K562 (cell line): ENCODE measurements around the gene TMEM41B. TPM values are rescaled to one million over a fixed set of nuclear protein-coding genes. Genes with fewer than 3 reads are reported as not detected.
A peak's percentile ranks its signal among the peaks of the same experiment; 100 is the strongest.

ENCODE experiments used
- ATAC-seq: fragments of 200-7000 bp; cut with Tn5 transposase; 3 replicates; pipeline ENCODE4 v1.9.1; 2020; ENCODE audit warnings: moderate library complexity
- BruUV-seq: library from RNA; stranded (reverse); fragments of 400-500 nt; replicated peaks from 2 replicates; lab custom pipeline; 2021; lab: Mats Ljungman, UMichigan
- CTCF ChIA-PET: fragments of 300-600 bp; formaldehyde crosslinking; extraction: SDS; loops from one replicate; lab custom pipeline; 2021; ENCODE audit warnings: low intra/inter-chr PET ratio; lab: Yijun Ruan, JAX
- POLR2A ChIA-PET: fragments of 300-600, 350-650 bp; sonication (Branson Sonifier 250); formaldehyde crosslinking; extraction: SDS; loops from one replicate; lab custom pipeline; 2021; ENCODE audit warnings: antibody characterized with exemption, inconsistent platforms; lab: Yijun Ruan, JAX
- DNase-seq, 4 experiments: peaks; one replicate each; pipeline versions ENCODE4 v3.0.0 to v3.0.0-alpha.2; 2011 to 2018; ENCODE audit warnings: low spot score in 3 of 4, mixed read lengths in 3 of 4; ENCODE audit errors: extremely low read depth in 1 of 4
- FAIRE-seq: peaks from 2 replicates; lab custom pipeline; 2011; peaks lifted over from hg19 to GRCh38; lab: Jason Lieb, UNC
- H2AFZ ChIP-seq: 2 replicates; pipeline ENCODE4 v1.6.0; 2011; ENCODE audit warnings: low read depth, low read length, control low read depth, inconsistent platforms
- H3K27ac ChIP-seq: fragments of 200-600 bp; 3 replicates; pipeline ENCODE4 v1.8.0; 2011; ENCODE audit warnings: low read depth, mild to moderate bottlenecking, control low read depth, inconsistent platforms, low read length, moderate library complexity, mixed read lengths; ENCODE audit errors: extremely low read depth
- H3K27me3 ChIP-seq, 2 experiments: fragments of 300-600 bp in 1 of 2; 2 replicates in 1 of 2; 3 replicates in 1 of 2; pipeline versions ENCODE4 v1.6.0 to v1.8.0; 2011; ENCODE audit warnings: inconsistent platforms in 2 of 2, low read length in 2 of 2, mild to moderate bottlenecking in 1 of 2, mixed read lengths in 1 of 2, moderate library complexity in 1 of 2; ENCODE audit not compliant: control insufficient read depth in 2 of 2, insufficient read depth in 2 of 2
- H3K36me3 ChIP-seq: fragments of 300-600 bp; 3 replicates; pipeline ENCODE4 v1.8.0; 2011; ENCODE audit warnings: mild to moderate bottlenecking, low read length, inconsistent platforms; ENCODE audit not compliant: control insufficient read depth, insufficient read depth
- H3K4me1 ChIP-seq, 2 experiments: fragments of 200-600 bp in 1 of 2; replicated peaks in 1 of 2; 2 replicates in 1 of 2; 3 replicates in 1 of 2; pipeline versions ENCODE4 v1.5.1 to v1.8.0; 2011; ENCODE audit warnings: inconsistent platforms in 2 of 2, low read length in 2 of 2, mild to moderate bottlenecking in 1 of 2, mixed read lengths in 1 of 2, moderate library complexity in 1 of 2; ENCODE audit not compliant: control insufficient read depth in 2 of 2, insufficient read depth in 2 of 2
- H3K4me2 ChIP-seq: 2 replicates; pipeline ENCODE4 v1.6.1; 2011; ENCODE audit warnings: low read length, control low read depth, inconsistent platforms, mixed read lengths; ENCODE audit not compliant: insufficient read depth
- H3K4me3 ChIP-seq: fragments of 200-600 bp; sonication (generic), shearing (Covaris generic); 2 replicates; pipeline ENCODE4 v1.5.1; 2016; ENCODE audit warnings: control low read depth, inconsistent platforms
- H3K79me2 ChIP-seq: fragments of 200-600 bp; 3 replicates; pipeline ENCODE4 v1.8.0; 2011; ENCODE audit warnings: low read length, inconsistent platforms; ENCODE audit not compliant: control insufficient read depth, insufficient read depth
- H3K9ac ChIP-seq, 2 experiments: 2 replicates each; pipeline versions ENCODE4 v1.6.0 to v1.6.1; 2011; ENCODE audit warnings: low read depth in 2 of 2, low read length in 2 of 2, control low read depth in 1 of 2, inconsistent platforms in 1 of 2, mild to moderate bottlenecking in 1 of 2, mixed read lengths in 1 of 2; ENCODE audit not compliant: insufficient read depth in 1 of 2
- H3K9me1 ChIP-seq: one replicate; pipeline ENCODE4 v1.6.0; 2011; ENCODE audit warnings: inconsistent platforms, mild to moderate bottlenecking, low read length, moderate library complexity; ENCODE audit not compliant: control insufficient read depth, insufficient read depth
- H3K9me3 ChIP-seq: replicated peaks from 2 replicates; pipeline ENCODE4 v1.5.1; 2011; ENCODE audit warnings: low read depth, low read length, inconsistent platforms; ENCODE audit not compliant: control insufficient read depth, insufficient read depth
- H4K20me1 ChIP-seq: replicated peaks from 2 replicates; pipeline ENCODE4 v1.6.1; 2011; ENCODE audit warnings: low read length, inconsistent platforms, mixed read lengths; ENCODE audit not compliant: control insufficient read depth, insufficient read depth
- ARHGAP35 ChIP-seq: fragments of 450-650 bp; IDR thresholded peaks from 2 replicates; pipeline ENCODE4 v1.6.1; 2018; ENCODE audit not compliant: partially characterized antibody
- HCFC1 ChIP-seq: IDR thresholded peaks from 2 replicates; pipeline ENCODE4 v1.6.1; 2012; ENCODE audit warnings: low read depth, low read length, improper control_type of control experiment
- HDAC8 ChIP-seq: fragments of 450-650 bp; IDR thresholded peaks from 2 replicates; pipeline ENCODE4 v1.6.1; 2016; ENCODE audit warnings: mild to moderate bottlenecking, missing genetic modification characterization, moderate library complexity, missing compliant biosample characterization
- HOXB6 ChIP-seq: fragments of 250-450 bp; sonication (Bioruptor Pico); IDR thresholded peaks from 2 replicates; pipeline ENCODE4 v1.5.1; 2022; ENCODE audit warnings: mild to moderate bottlenecking, borderline replicate concordance
- LARP7 ChIP-seq: fragments of 450-650 bp; IDR thresholded peaks from 2 replicates; pipeline ENCODE4 v1.6.1; 2016
- MCM3 ChIP-seq: fragments of 450-650 bp; IDR thresholded peaks from 2 replicates; pipeline ENCODE4 v1.6.1; 2016
- RAD51 ChIP-seq: fragments of 450-650 bp; IDR thresholded peaks from 2 replicates; pipeline ENCODE4 v1.7.1; 2016; ENCODE audit warnings: low read depth, mild to moderate bottlenecking, borderline replicate concordance
- TRIM28 ChIP-seq: fragments of 450-650 bp; IDR thresholded peaks from 2 replicates; pipeline ENCODE4 v1.6.1; 2017
- ZBTB43 ChIP-seq: sonication (generic); formaldehyde crosslinking; IDR thresholded peaks from 2 replicates; pipeline ENCODE4 v1.8.0; 2023; ENCODE audit warnings: mild to moderate bottlenecking, missing genetic modification reagents
- ZNF143 ChIP-seq: sonication (generic); formaldehyde crosslinking; IDR thresholded peaks from 2 replicates; pipeline ENCODE4 v1.9.0; 2022; ENCODE audit warnings: mild to moderate bottlenecking, missing genetic modification reagents
- ZNF217 ChIP-seq: sonication (generic); formaldehyde crosslinking; IDR thresholded peaks from 2 replicates; pipeline ENCODE4 v1.8.0; 2022; ENCODE audit warnings: mild to moderate bottlenecking, missing genetic modification reagents
- ZNF354B ChIP-seq: fragments of 250-450 bp; sonication (Bioruptor Pico); IDR thresholded peaks from 2 replicates; pipeline ENCODE4 v1.4.0; 2020
- WGBS: fragments of 100-300 bp; shearing (Covaris generic); methylation state at CpG from one replicate; pipeline ENCODE4 v1.1.6; 2016; ENCODE audit warnings: low coverage, mixed read lengths; ENCODE audit not compliant: insufficient coverage; ENCODE audit errors: missing lambda C conversion rate; 5-methylcytosine and 5-hydroxymethylcytosine counted together
- in situ Hi-C: fragments of 300-500 bp; cut with MboI; formaldehyde crosslinking; loops from 4 replicates; pipeline ENCODE4 v1.15.0; 2018; ENCODE audit warnings: inconsistent platforms, mixed read lengths
- intact Hi-C: fragments of 100-400 bp; cut with micrococcal nuclease; formaldehyde crosslinking; loops from 2 replicates; pipeline ENCODE4 v1.14.2; 2022
- polyA plus RNA-seq, 8 experiments: library from polyadenylated mRNA; depleted of rRNA in 4 of 8; stranded (reverse) in 5 of 8; unstranded in 3 of 8; fragments of >200 nt; fragmentation: Nextera tagmentation in 2 of 8; fragmentation: Illumina TruSeq in 1 of 8; extraction: Ambion mirVana in 2 of 8; extraction: Trizol in 1 of 8; gene quantifications; 2 replicates each; pipeline versions ENCODE4 v1.2.1 to v1.2.3, GENCODE V29; 2011 to 2014; ENCODE audit warnings: inconsistent platforms in 1 of 8, missing spikeins in 1 of 8
- total RNA-seq, 7 experiments: library from RNA; depleted of rRNA in 6 of 7; stranded (reverse); fragments of >200 nt in 6 of 7; fragmentation: Illumina TruSeq in 2 of 7; extraction: Trizol in 2 of 7; gene quantifications; 2 replicates each; pipeline versions ENCODE4 v1.2.1 to v1.2.3, GENCODE V29; 2011 to 2021; ENCODE audit warnings: low replicate concordance in 1 of 7
- TF ChIP-seq, protein P1 (sequence below): IDR thresholded peaks from 2 replicates; pipeline ENCODE4 v1.6.1; 2011; ENCODE audit warnings: borderline replicate concordance, low read depth, mild to moderate bottlenecking, moderate library complexity, low read length; ENCODE audit not compliant: insufficient read depth, poor library complexity, severe bottlenecking
- TF ChIP-seq, protein P2 (sequence below): IDR thresholded peaks from 2 replicates; pipeline ENCODE4 v1.6.1; 2016; ENCODE audit warnings: missing genetic modification characterization, missing compliant biosample characterization
- TF ChIP-seq, protein P3 (sequence below): fragments of 250-450 bp; sonication (Bioruptor Pico); IDR thresholded peaks from 2 replicates; pipeline ENCODE4 v1.4.0; 2020
- TF ChIP-seq, protein P4 (sequence below): sonication (generic); formaldehyde crosslinking; IDR thresholded peaks from 2 replicates; pipeline ENCODE4 v1.5.0; 2020; ENCODE audit warnings: missing genetic modification reagents

TMEM41B gene
- total and polyA plus RNA-seq, 9 of the 15 experiments (the other 6 are each of a cell fraction or from before 2014, with no cell fraction given): 17.1 to 89.6 (median 48.7) TPM

DNA sequence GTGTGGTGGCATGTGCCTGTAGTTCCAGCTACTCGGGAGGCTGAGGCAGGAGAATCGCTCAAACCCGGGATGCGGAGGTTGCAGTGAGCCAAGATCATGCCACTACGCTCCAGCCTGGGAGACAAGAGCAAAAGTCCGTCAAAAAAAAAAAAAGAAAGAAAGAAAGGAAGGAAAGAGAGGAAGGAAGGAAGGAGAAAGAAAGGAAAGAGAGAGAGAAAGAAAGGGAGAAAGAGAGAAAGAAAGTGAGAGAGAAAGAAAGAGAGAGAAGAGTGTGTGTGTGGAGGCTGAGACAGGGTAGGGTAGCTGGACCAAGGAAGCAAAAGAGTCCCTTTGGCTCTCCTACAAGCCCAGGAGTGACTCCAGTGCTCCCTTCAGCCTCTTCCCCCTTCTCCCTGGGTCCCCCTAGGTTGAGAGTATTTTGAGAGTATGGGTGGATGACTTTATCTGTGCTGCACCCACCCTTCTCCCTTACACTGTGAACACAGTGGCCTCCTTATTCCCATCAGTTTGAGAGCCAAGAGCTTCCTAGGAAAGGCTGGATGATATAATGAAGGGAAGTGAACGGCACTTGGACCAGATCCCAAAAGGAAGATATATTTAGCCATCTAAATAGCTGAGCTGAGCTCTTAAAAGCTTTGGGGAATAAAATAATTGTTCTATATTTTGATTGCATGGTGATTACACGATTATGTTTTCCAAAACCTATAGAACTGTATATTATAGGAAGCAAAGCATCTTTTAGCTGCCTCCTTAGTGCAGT lies 39.7 kb downstream of the TMEM41B start:
- H3K9me3 ChIP-seq: no peaks in the 10 kb centered on the region
- in situ Hi-C loops: no loop called here
- no peak overlapping the region for H3K4me2 ChIP-seq
- BruUV-seq: no TSS peak
- WGBS: 27% methylated on average over 5 of the region's 8 CpGs
- intact Hi-C loops: loop anchor here (10.0 kb wide), 1 partner anchor 230 kb away; no protein-coding TSS in a partner anchor
- no peak overlapping the region for H3K9ac ChIP-seq
- H3K4me1 ChIP-seq: no peaks in the 10 kb centered on the region
- ChIA-PET CTCF (no interaction called here), POLR2A (interaction anchor here (0.6 to 2.0 kb wide), 5 partner anchors 8 to 31 kb away, joined by 3 to 12 read pairs (median 4); partner anchors contain the start of gene DENND5A)
- H3K79me2 ChIP-seq: no peaks in the 10 kb centered on the region
- no peak for DNase-seq
- no peak overlapping the region for H2AFZ ChIP-seq
- ATAC-seq: peak; percentile 38; the same call in 1 of the 3 replicates
- no peak for FAIRE-seq
- H3K27me3 ChIP-seq: no peaks in the 10 kb centered on the region
- no peak overlapping the region for H3K4me3 ChIP-seq
- no peaks in the 10 kb centered on the region for H3K9me1 ChIP-seq
- no peaks in the 10 kb centered on the region for H4K20me1 ChIP-seq
- H3K36me3 ChIP-seq: no peaks in the 10 kb centered on the region
- H3K27ac ChIP-seq: no peak overlapping the region
- TF ChIP-seq HOXB6 (CRISPR knock-in tag): no peak
- TF ChIP-seq HCFC1: no peak
- TF ChIP-seq MCM3: no peak
- TF ChIP-seq, protein P1, sequence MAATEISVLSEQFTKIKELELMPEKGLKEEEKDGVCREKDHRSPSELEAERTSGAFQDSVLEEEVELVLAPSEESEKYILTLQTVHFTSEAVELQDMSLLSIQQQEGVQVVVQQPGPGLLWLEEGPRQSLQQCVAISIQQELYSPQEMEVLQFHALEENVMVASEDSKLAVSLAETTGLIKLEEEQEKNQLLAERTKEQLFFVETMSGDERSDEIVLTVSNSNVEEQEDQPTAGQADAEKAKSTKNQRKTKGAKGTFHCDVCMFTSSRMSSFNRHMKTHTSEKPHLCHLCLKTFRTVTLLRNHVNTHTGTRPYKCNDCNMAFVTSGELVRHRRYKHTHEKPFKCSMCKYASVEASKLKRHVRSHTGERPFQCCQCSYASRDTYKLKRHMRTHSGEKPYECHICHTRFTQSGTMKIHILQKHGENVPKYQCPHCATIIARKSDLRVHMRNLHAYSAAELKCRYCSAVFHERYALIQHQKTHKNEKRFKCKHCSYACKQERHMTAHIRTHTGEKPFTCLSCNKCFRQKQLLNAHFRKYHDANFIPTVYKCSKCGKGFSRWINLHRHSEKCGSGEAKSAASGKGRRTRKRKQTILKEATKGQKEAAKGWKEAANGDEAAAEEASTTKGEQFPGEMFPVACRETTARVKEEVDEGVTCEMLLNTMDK: no peak
- no peak for TF ChIP-seq LARP7
- TF ChIP-seq TRIM28: no peak
- TF ChIP-seq, protein P2, sequence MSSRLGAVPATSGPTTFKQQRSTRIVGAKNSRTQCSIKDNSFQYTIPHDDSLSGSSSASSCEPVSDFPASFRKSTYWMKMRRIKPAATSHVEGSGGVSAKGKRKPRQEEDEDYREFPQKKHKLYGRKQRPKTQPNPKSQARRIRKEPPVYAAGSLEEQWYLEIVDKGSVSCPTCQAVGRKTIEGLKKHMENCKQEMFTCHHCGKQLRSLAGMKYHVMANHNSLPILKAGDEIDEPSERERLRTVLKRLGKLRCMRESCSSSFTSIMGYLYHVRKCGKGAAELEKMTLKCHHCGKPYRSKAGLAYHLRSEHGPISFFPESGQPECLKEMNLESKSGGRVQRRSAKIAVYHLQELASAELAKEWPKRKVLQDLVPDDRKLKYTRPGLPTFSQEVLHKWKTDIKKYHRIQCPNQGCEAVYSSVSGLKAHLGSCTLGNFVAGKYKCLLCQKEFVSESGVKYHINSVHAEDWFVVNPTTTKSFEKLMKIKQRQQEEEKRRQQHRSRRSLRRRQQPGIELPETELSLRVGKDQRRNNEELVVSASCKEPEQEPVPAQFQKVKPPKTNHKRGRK: peak; percentile 51; the same call in 1 of the 2 replicates
- TF ChIP-seq ZNF217 (CRISPR knock-in tag): no peak
- TF ChIP-seq ZBTB43 (CRISPR knock-in tag): no peak
- peak; percentile 63 for TF ChIP-seq ARHGAP35
- no peak for TF ChIP-seq ZNF143 (CRISPR knock-in tag)
- TF ChIP-seq, protein P3, sequence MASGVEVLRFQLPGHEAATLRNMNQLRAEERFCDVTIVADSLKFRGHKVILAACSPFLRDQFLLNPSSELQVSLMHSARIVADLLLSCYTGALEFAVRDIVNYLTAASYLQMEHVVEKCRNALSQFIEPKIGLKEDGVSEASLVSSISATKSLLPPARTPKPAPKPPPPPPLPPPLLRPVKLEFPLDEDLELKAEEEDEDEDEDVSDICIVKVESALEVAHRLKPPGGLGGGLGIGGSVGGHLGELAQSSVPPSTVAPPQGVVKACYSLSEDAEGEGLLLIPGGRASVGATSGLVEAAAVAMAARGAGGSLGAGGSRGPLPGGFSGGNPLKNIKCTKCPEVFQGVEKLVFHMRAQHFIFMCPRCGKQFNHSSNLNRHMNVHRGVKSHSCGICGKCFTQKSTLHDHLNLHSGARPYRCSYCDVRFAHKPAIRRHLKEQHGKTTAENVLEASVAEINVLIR (CRISPR knock-in tag): no peak
- TF ChIP-seq RAD51: no peak
- TF ChIP-seq, protein P4, sequence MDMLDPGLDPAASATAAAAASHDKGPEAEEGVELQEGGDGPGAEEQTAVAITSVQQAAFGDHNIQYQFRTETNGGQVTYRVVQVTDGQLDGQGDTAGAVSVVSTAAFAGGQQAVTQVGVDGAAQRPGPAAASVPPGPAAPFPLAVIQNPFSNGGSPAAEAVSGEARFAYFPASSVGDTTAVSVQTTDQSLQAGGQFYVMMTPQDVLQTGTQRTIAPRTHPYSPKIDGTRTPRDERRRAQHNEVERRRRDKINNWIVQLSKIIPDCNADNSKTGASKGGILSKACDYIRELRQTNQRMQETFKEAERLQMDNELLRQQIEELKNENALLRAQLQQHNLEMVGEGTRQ: no peak
- TF ChIP-seq ZNF354B (CRISPR knock-in tag): no peak
- TF ChIP-seq HDAC8 (tag): no peak
